Right cardiac atrium (tissue), 5 donors: Measurements from ENCODE around the gene SLC66A2. TPM values are rescaled to one million over a fixed set of nuclear protein-coding genes. Genes with fewer than 3 reads are reported as not detected.

Source experiments
- ATAC-seq, 2 donors: fragments of 200-7000 bp; cut with Tn5 transposase; one replicate each; pipeline versions ENCODE4 v1.8.0 to v1.9.1; 2020; ENCODE audit warnings: moderate library complexity in 2 of 2, mild to moderate bottlenecking in 1 of 2
- DNase-seq, 3 donors: peaks; one replicate each; pipeline ENCODE4 v3.0.0-alpha.2; 2020
- H3K27ac ChIP-seq: one replicate; pipeline ENCODE4 v1.5.1; 2013; ENCODE audit warnings: mild to moderate bottlenecking, low read length, control low read depth, moderate library complexity
- H3K27me3 ChIP-seq: one replicate; pipeline ENCODE4 v1.6.1; 2013; ENCODE audit not compliant: control insufficient read depth, insufficient read depth
- H3K4me1 ChIP-seq: one replicate; pipeline ENCODE4 v1.6.1; 2013; ENCODE audit warnings: low read length; ENCODE audit not compliant: control insufficient read depth, insufficient read depth
- H3K4me3 ChIP-seq: one replicate; pipeline ENCODE4 v1.5.1; 2013; ENCODE audit warnings: low read length, control low read depth
- H3K9me3 ChIP-seq: one replicate; pipeline ENCODE4 v1.6.1; 2013; ENCODE audit warnings: low read length; ENCODE audit not compliant: control insufficient read depth
- WGBS: extraction: QIAGEN DNeasy Blood & Tissue Kit; methylation state at CpG from one replicate; pipeline ENCODE4 v1.1.7; 2013; 5-methylcytosine and 5-hydroxymethylcytosine counted together
- intact Hi-C, 4 donors: fragments of 100-400 bp; cut with DNase I; formaldehyde crosslinking; loops; one replicate each; pipeline versions ENCODE4 v1.11.0 to v1.14.0; 2022 to 2023
- polyA plus RNA-seq: library from polyadenylated mRNA; stranded (reverse); fragments of 200-250 nt; gene quantifications from one replicate; pipeline ENCODE4 v1.2.3, GENCODE V29; 2013
- total RNA-seq, 4 donors: library from RNA; stranded (reverse); fragmentation: NEBNext Ultra II Directional; extraction: Animal tissue kit (Norgen Biotek cat#: 25700); gene quantifications; one replicate each; pipeline ENCODE4 v1.2.1, GENCODE V29; 2021
- donor health status: healthy with polysubstance abuse.
- donor health status: DM: no; HTN: yes; CAD: no.
- donor health status: DM: no; HTN: no; CAD: no.
- donor health status: DM: no; HTN: yes; CAD: no; lungs with severe emphysema.
- donor health status: DM: yes; HTN: yes; CAD: no.

The SLC66A2 gene
- total and polyA plus RNA-seq, 5 donors: 24.7 to 40.0 (median 27.0) TPM

DNA sequence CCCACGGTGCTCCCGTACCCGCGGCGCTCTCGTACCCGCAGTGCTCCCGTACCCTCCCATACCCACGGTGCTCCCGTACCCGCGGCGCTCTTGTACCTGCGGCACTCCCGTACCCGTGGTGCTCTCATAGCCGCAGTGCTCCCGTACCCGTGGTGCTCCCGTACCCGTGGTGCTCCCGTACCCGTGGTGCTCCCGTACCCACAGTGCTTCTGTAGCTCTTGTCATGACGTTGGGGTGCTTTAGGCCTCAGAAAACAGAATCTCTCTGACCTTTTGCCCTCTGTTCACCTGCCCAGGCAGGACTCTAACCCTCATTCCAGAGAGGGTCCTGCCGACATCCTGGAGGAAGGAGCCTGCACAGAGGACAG, 35.3 kb downstream of the SLC66A2 start:
- DNase-seq: no peak
- WGBS: 89% methylated on average over 26 of the region's 26 CpGs
- intact Hi-C loops: no loop called here
- no peak for ATAC-seq
- no peaks in the 10 kb centered on the region for H3K4me1 ChIP-seq
- H3K27ac ChIP-seq: no peak overlapping the region
- H3K27me3 ChIP-seq: no peaks in the 10 kb centered on the region
- H3K4me3 ChIP-seq: no peak overlapping the region
- no peaks in the 10 kb centered on the region for H3K9me3 ChIP-seq

DNA sequence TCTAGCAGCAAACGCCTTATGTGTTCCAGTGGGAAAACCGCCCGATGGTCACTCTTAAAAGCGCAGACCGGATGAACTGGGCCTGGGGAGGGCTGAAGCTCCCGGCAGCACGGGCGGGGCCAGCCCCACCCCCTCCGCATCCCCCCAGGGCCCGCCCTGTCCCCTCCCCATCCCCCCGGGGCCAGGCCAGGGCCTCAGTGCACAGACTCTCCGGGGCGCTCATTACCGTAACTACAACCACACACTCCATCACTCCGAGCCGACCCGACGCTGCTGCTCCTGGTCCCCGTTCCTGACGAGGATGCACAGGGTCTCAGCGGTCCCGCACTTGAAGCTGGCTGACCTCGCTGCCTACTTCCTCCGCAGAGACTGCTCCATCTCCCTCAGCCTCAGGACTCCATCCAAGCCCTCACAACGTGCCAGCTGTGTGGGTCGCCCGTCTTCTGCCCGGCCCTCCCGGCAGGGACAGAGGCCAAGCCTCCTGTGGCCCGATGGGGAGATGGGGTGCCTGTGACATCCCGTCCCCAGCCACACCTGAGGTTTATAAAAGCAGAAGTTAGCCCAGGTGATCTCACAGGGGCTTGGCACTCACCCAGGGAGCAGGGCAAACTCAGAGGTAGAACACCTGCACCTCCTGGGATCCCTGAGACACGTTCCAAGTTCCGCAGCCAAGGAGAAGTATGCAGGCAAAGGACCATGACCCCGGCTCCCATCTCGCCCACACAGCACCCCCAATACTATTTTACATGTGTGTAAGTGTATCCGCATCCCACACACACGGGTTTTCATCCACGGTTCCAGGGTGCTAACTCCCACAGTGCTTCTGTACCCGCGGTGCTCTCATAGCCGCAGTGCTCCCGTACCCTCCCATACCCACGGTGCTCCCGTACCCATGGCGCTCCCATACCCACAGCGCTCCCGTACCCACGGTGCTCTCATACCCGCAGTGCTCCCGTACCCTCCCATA, 36.0 kb downstream of the SLC66A2 start:
- intact Hi-C loops: no loop called here
- DNase-seq: peak in 2 of 3 donors; percentile 5 to 49
- WGBS: 94% methylated on average over 50 of the region's 50 CpGs
- no peaks in the 10 kb centered on the region for H3K9me3 ChIP-seq
- H3K4me3 ChIP-seq: no peak overlapping the region
- peak in 1 of 2 donors; percentile 10 for ATAC-seq
- H3K4me1 ChIP-seq: no peaks in the 10 kb centered on the region
- H3K27ac ChIP-seq: no peak overlapping the region
- no peaks in the 10 kb centered on the region for H3K27me3 ChIP-seq

DNA sequence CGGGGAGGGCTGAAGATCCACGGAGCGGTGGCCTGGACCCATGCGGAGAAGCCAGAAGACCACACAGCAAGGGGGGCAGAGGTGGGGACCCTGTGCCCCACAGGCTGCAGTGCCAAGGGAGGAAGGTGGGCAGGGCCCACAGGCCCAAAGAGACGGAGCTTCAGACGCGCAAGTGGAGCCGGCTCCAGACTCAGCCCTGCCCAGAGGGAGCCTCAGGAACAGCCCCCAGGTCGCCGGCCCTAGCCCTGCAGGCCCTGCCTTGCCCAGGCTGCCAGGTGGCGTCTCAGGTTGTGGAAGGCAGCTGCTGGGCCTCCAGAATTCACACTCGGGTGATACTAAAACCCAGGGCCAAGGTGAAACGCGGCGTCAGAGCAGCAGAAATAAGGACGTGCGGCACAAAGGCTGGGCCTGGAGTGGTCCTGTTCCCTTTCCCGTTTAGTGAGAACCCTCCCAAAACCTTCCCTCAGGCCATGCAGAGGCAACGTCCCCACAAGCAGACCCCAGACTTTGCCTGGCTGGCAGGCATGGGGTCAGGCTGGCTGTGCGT, 36.8 kb downstream of the SLC66A2 start:
- ATAC-seq (no peak), DNase-seq (peak in 2 of 3 donors; percentile 6 to 39)
- no peak overlapping the region for H3K4me3 ChIP-seq
- H3K27ac ChIP-seq: no peak overlapping the region
- H3K9me3 ChIP-seq: no peaks in the 10 kb centered on the region
- no peaks in the 10 kb centered on the region for H3K4me1 ChIP-seq
- WGBS: 91% methylated on average over 20 of the region's 20 CpGs
- intact Hi-C loops: no loop called here
- H3K27me3 ChIP-seq: no peaks in the 10 kb centered on the region

DNA sequence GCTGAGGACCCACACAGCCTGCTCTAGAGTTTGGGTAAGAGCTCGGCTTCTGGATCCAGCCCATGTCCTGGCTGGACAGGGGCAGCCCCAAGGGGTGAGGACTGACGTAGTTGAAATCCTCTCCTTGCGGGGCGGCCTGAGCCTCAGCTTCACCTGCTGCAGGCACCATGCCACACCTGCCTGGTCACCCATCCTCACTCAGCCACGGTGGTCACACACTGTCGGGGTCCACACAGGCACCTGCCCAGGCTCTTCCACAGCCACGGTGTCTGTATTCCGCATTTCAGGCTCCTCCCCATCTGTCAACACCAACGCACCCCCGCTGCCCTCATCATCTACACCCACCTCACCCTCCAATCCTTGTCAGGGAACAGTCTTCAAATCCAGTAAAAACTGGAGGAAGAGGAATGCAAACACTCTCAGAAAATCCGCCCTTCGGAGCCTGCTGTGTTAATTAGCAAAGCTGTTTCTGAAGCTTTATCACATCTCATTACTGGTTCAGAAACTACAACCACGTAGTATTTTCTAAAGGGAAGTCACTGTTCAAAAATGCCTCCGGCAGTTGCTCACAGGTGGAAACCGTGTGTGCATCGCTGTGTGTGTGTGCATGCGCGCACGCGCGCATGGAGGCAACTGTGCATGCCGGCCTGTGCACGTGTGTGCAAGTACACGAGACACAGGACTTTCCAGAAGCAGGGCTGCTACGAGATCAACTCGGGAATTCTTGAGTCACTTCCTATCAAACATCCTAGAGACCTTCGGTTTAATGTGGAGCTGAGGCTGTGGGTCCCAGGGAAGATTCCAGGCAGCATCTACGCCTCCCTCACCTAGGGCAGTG, 38.2 kb downstream of the SLC66A2 start:
- 86% methylated on average over 28 of the region's 28 CpGs for WGBS
- Histone ChIP-seq H3K27me3 (no peaks in the 10 kb centered on the region), H3K4me1 (no peaks in the 10 kb centered on the region), H3K9me3 (no peaks in the 10 kb centered on the region), H3K27ac (no peak overlapping the region), H3K4me3 (no peak overlapping the region)
- DNase-seq: peak in 1 of 3 donors; percentile 3
- ATAC-seq: no peak
- intact Hi-C loops: no loop called here

DNA sequence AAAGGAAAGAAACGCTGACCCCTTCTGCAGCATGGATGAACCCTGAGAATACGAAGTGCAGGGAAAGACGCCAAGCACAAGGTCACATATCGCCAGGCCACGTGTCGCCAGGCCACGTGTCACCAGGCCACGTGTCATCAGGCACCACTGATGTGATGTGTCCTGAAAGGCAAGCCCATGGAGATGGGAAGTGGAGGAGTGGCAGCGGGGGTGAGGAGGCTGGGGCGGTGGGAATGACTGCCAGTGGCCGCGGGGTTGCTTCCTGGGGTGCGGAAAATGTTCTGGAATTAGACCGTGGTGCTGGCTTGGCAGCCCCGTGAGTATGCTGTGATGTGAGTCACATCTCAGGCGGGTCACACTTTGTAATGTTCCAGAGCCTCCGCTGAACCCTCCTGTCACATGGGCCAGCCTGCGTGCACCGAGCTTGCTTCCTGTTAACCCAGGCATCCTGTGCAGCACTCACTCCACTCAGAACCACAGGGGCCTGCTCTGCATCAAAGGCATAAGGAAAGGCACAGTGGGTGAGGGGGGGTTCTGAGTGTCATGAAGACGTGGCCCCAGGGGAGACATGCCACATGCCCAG, 39.0 kb downstream of the SLC66A2 start:
- peak in 1 of 2 donors; percentile 4 for ATAC-seq
- DNase-seq: peak in 1 of 3 donors; percentile 16

DNA sequence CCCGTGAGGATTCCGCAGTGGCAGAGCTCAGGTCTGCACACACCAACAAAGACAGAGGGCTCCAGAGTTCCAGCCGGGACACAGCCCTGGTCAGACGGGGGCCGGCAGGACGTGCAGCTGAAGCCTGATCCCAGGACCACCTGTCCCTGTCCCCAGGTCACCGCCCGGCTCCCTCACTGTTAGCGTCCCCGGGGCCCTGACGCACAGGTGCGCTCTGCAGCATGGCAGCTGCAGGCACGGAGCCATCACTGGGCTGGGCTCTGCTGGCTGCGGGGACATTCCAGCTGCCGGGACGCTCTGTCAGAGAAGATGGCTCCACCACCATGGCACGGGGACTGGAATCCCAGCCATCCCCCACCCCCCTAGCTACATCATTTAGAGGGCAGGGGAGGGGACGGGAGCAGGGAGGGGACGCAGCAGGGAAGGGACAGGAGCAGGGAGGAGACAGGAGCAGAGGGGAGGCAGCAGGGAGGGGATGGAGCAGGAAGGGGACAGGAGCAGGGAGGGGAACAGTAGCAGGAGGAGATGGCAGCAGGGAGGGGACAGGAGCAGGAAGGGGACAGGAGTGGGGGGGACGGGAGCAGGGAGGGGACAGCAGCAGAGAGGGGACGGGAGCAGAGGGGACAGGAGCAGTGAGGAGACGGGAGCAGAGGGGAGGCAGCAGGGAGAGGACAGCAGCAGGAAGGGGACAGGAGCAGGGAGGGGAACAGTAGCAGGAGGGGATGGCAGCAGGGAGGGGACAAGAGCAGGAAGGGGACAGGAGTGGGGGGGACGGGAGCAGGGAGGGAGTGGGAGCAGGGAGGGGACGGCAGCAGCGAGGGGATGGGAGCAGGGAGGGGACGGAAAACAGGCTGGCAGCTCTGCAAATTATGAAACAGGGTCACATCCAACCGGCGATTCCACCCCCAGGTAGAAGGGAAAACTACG, 39.8 kb downstream of the SLC66A2 start:
- Histone ChIP-seq H3K4me3 (no peak overlapping the region), H3K27ac (no peak overlapping the region), H3K4me1 (no peaks in the 10 kb centered on the region), H3K9me3 (no peaks in the 10 kb centered on the region), H3K27me3 (no peaks in the 10 kb centered on the region)
- intact Hi-C loops: no loop called here
- ATAC-seq (peak in 1 of 2 donors; percentile 19), DNase-seq (peak in 1 of 3 donors; percentile 8)
- WGBS: 86% methylated on average over 29 of the region's 29 CpGs

More for the DNA sequence above, 39.0 kb downstream of the SLC66A2 start:
- H3K9me3 ChIP-seq: no peaks in the 10 kb centered on the region
- H3K27ac ChIP-seq: no peak overlapping the region
- WGBS: 82% methylated on average over 20 of the region's 20 CpGs
- intact Hi-C loops: no loop called here
- no peaks in the 10 kb centered on the region for H3K27me3 ChIP-seq
- H3K4me3 ChIP-seq: no peak overlapping the region
- no peaks in the 10 kb centered on the region for H3K4me1 ChIP-seq

DNA sequence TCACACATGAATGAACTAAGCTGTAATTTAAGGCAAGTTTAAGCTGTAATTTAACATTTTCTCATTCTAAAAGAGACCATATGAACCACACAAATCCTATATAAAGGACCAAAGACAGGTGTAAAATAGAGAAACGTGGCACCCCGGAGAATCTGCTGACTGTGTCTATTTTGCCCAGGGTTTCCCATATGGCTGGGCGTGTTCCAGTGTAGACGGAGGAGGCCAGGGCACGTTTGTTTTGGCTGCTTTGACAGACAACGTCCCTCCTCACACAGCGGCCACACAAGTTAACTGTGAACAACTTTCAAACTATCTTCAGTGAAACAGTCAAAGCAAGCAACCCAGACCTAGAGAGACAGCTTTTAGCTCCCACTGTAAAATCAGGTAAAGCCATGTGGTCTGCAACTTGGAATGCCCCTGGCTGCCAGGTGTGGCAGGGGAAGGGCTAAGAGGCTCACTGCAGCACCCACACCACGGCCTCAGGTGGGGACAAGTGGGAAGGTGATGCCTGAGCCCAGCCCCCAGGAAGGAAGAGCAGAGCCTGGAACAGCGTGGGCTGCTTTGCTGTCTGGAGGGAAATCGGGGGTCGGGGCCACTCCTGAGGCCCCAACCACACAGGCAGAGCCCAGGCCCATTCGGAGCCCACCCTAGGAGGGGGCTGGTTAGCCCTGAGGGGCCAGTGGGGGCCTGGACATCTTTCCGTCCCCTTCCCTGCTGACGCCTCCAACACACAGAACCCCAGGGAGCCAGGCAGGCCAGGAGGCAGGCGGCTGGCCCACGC, 40.7 kb downstream of the SLC66A2 start:
- intact Hi-C loops: no loop called here
- H3K27me3 ChIP-seq: no peaks in the 10 kb centered on the region
- peak in 1 of 3 donors; percentile 3 for DNase-seq
- H3K9me3 ChIP-seq: no peaks in the 10 kb centered on the region
- H3K4me3 ChIP-seq: no peak overlapping the region
- H3K27ac ChIP-seq: no peak overlapping the region
- H3K4me1 ChIP-seq: no peaks in the 10 kb centered on the region
- 89% methylated on average over 16 of the region's 16 CpGs for WGBS
- no peak for ATAC-seq

DNA sequence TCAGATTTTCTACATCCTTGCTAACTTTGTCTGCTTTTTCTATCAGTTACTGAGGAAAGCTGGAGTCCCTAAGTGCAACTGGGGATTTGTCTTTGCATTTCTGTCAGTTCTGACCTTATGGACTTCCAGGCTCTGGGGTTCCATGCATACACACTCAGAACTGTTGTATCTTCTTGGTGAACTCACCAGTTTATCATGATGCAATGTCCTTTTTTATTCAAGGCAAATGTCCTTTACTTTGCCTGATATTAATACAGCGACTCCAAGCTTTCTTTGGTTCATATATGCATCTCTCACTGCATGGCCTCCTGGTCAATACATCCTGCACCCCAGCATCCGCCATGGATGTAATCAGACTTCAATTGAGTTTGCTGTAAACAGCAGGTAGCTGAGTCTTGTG, 44.7 kb downstream of the SLC66A2 start:
- Histone ChIP-seq H3K4me1 (no peaks in the 10 kb centered on the region), H3K27me3 (no peaks in the 10 kb centered on the region), H3K4me3 (no peak overlapping the region), H3K9me3 (no peaks in the 10 kb centered on the region), H3K27ac (no peak overlapping the region)
- intact Hi-C loops: no loop called here
- no peak for ATAC-seq
- DNase-seq: no peak
- WGBS: 99% methylated on average over 2 of the region's 2 CpGs

DNA sequence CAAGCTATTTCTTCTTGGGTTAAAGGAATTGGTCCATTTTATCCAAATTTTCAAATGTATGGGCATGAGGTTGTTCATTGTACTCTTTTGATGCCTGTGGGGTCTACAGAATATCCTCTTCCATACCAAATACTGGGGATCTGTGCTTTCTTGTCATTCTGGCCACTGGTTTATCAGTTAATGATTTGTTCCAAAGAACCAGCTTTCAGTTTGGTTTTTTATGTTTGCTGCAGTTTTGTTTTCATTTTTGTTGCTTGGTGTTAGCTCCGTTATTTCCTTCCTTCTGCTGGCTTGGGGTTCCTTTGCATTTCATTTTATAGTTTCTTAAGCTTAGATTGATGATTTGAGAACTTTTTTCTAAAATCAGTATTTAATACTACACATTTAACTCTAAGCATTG, 45.5 kb downstream of the SLC66A2 start:
- 70% methylated on average over 1 of the region's 1 CpG for WGBS
- no peak overlapping the region for H3K27ac ChIP-seq
- no peak for DNase-seq
- H3K27me3 ChIP-seq: no peaks in the 10 kb centered on the region
- H3K9me3 ChIP-seq: no peaks in the 10 kb centered on the region
- H3K4me3 ChIP-seq: no peak overlapping the region
- no peak for ATAC-seq
- intact Hi-C loops: no loop called here
- no peaks in the 10 kb centered on the region for H3K4me1 ChIP-seq
